Measurements from ENCODE around the gene SUPT16H.

SUPT16H gene

GRCh38 chr14:21302013-21302835, 81.6 kb downstream of the SUPT16H start:
- DNase-seq: no peak

Measured in anterior cingulate cortex (tissue), 58 donors.